PC-3 (cell line): ENCODE measurements around the gene SMIM7. TPM values are rescaled to one million over a fixed set of nuclear protein-coding genes. Genes with fewer than 3 reads are reported as not detected.

ENCODE experiments used
- ATAC-seq: fragments of 200-7000 bp; cut with Tn5 transposase; 2 replicates; pipeline ENCODE4 v1.9.1; 2020; ENCODE audit warnings: mild to moderate bottlenecking, moderate library complexity
- BruUV-seq: library from RNA; stranded (reverse); fragments of 400-500 nt; replicated peaks from 2 replicates; lab custom pipeline; 2021; lab: Mats Ljungman, UMichigan
- CTCF ChIA-PET: fragments of 300-600 bp; sonication (Branson Sonifier 250); formaldehyde crosslinking; loops from one replicate; lab custom pipeline; 2022; ENCODE audit warnings: antibody characterized with exemption; lab: Charles Lee
- POLR2A ChIA-PET: fragments of 300-600 bp; sonication (Branson Sonifier 250); formaldehyde crosslinking; loops from one replicate; lab custom pipeline; 2022; ENCODE audit warnings: antibody characterized with exemption; ENCODE audit not compliant: unreplicated experiment; lab: Charles Lee
- DNase-seq: peaks from one replicate; pipeline ENCODE4 v3.0.0-alpha.2; 2015
- H2AFZ ChIP-seq: fragments of 300-600 bp; sonication (generic); 2 replicates; pipeline ENCODE4 v1.6.0; 2016; ENCODE audit warnings: antibody characterized with exemption, low read length
- H3F3A ChIP-seq: fragments of 300-600 bp; sonication (generic); one replicate; pipeline ENCODE4 v1.6.0; 2017; ENCODE audit warnings: antibody characterized with exemption, low read length, control low read depth, mild to moderate bottlenecking; ENCODE audit not compliant: unreplicated experiment
- H3K27ac ChIP-seq: fragments of 300-600 bp; sonication (generic); 2 replicates; pipeline ENCODE4 v1.5.1; 2016; ENCODE audit warnings: mild to moderate bottlenecking, low read length
- H3K27me3 ChIP-seq: fragments of 300-600 bp; sonication (generic); 2 replicates; pipeline ENCODE4 v1.6.1; 2016; ENCODE audit warnings: low read length, mixed read lengths
- H3K36me3 ChIP-seq: fragments of 300-600 bp; sonication (generic); 2 replicates; pipeline ENCODE4 v1.6.1; 2016; ENCODE audit warnings: low read depth, mixed run types, low read length, mixed read lengths
- H3K4me1 ChIP-seq: fragments of 300-600 bp; sonication (generic); 2 replicates; pipeline ENCODE4 v1.5.1; 2016; ENCODE audit warnings: low read length; ENCODE audit not compliant: insufficient read depth
- H3K4me2 ChIP-seq: fragments of 300-600 bp; sonication (generic); 2 replicates; pipeline ENCODE4 v1.6.0; 2016; ENCODE audit warnings: low read length
- H3K4me3 ChIP-seq: fragments of 300-600 bp; sonication (generic); 2 replicates; pipeline ENCODE4 v1.5.1; 2016; ENCODE audit warnings: mild to moderate bottlenecking, low read length, mixed read lengths
- H3K79me2 ChIP-seq: fragments of 300-600 bp; sonication (generic); 2 replicates; pipeline ENCODE4 v1.6.1; 2017; ENCODE audit warnings: low read length, mixed read lengths
- H3K9ac ChIP-seq: fragments of 300-600 bp; sonication (generic); 2 replicates; pipeline ENCODE4 v1.6.0; 2016; ENCODE audit warnings: mild to moderate bottlenecking, low read length
- H3K9me2 ChIP-seq: fragments of 300-600 bp; sonication (generic); replicated peaks from 2 replicates; pipeline ENCODE4 v1.6.1; 2016; ENCODE audit warnings: mixed run types, low read length, mixed read lengths
- H3K9me3 ChIP-seq: fragments of 300-600 bp; sonication (generic); 2 replicates; pipeline ENCODE4 v1.6.1; 2016; ENCODE audit warnings: low read length, mixed read lengths
- H4K20me1 ChIP-seq: fragments of 300-600 bp; sonication (generic); 2 replicates; pipeline ENCODE4 v1.6.1; 2016; ENCODE audit warnings: low read length, mixed read lengths
- CTCF ChIP-seq: fragments of 300-600 bp; sonication (generic); conservative IDR thresholded peaks from 2 replicates; pipeline ENCODE4 v1.5.1; 2017; ENCODE audit warnings: antibody characterized with exemption, low read depth, mild to moderate bottlenecking, low read length
- EZH2 ChIP-seq: fragments of 300-600 bp; sonication (generic); IDR thresholded peaks from one replicate; pipeline ENCODE4 v1.6.1; 2017; ENCODE audit warnings: antibody characterized with exemption, mild to moderate bottlenecking, low read length; ENCODE audit not compliant: unreplicated experiment
- EZH2phosphoT487 ChIP-seq: fragments of 300-600 bp; sonication (generic); IDR thresholded peaks from 2 replicates; pipeline ENCODE4 v1.6.1; 2018; ENCODE audit warnings: mild to moderate bottlenecking, antibody characterized with exemption, low read length, borderline replicate concordance
- intact Hi-C: fragments of 100-400 bp; cut with micrococcal nuclease; formaldehyde crosslinking; loops from 2 replicates; pipeline ENCODE4 v1.9.0; 2023
- total RNA-seq: library from RNA; depleted of rRNA; stranded (reverse); fragments of >200 nt; gene quantifications from 2 replicates; pipeline ENCODE4 v1.2.3, GENCODE V29; 2014

SMIM7 gene
- total RNA-seq, 1 experiment from 2014 or later: 74.1 TPM

GRCh38 chr19:16620018-16620417, 39.9 kb downstream of the SMIM7 start:
- H2AFZ ChIP-seq: no peak overlapping the region
- H3K36me3 ChIP-seq: peaks cover 12% of the 10 kb centered on the region
- H3K9ac ChIP-seq: no peak overlapping the region
- no peak overlapping the region for H3K4me2 ChIP-seq
- no TSS peak for BruUV-seq
- H3K4me1 ChIP-seq: peaks cover 2% of the 10 kb centered on the region; the same call in 1 of the 2 replicates
- POLR2A ChIA-PET: no interaction called here
- peaks cover 99% of the 10 kb centered on the region for H4K20me1 ChIP-seq
- H3K79me2 ChIP-seq: peaks cover 100% of the 10 kb centered on the region
- no peaks in the 10 kb centered on the region for H3K27me3 ChIP-seq
- H3K4me3 ChIP-seq: no peak overlapping the region
- ATAC-seq (no peak), DNase-seq (no peak)
- TF ChIP-seq EZH2phosphoT487 (no peak), CTCF (no peak), EZH2 (no peak)
- H3K9me2 ChIP-seq: no peaks in the 10 kb centered on the region
- intact Hi-C loops: no loop called here
- CTCF ChIA-PET: no interaction called here
- H3K9me3 ChIP-seq: no peaks in the 10 kb centered on the region
- H3K27ac ChIP-seq: no peak overlapping the region
- no peaks in the 10 kb centered on the region for H3F3A ChIP-seq

- peaks cover 99% of the 10 kb centered on the region for H4K20me1 ChIP-seq
Measured at GRCh38 chr19:16619457-16619856, 40.5 kb downstream of the SMIM7 start.

More at GRCh38 chr19:16619457-16619856, 40.5 kb downstream of the SMIM7 start:
- ChIA-PET CTCF (no interaction called here), POLR2A (interaction anchor here (0.9 kb wide), 1 partner anchor 163 kb away, joined by 3 read pairs; no protein-coding TSS in a partner anchor)
- H3K9me2 ChIP-seq: no peaks in the 10 kb centered on the region
- peaks cover 6% of the 10 kb centered on the region; the same call in 1 of the 2 replicates for H3K4me1 ChIP-seq
- H3K36me3 ChIP-seq: peaks cover 6% of the 10 kb centered on the region; the same call in 1 of the 2 replicates
- intact Hi-C loops: no loop called here
- H3K4me3 ChIP-seq: no peak overlapping the region
- H2AFZ ChIP-seq: no peak overlapping the region
- DNase-seq: no peak
- TF ChIP-seq EZH2: no peak
- TF ChIP-seq CTCF: no peak
- TF ChIP-seq EZH2phosphoT487: no peak
- BruUV-seq: no TSS peak
- ATAC-seq: no peak
- no peaks in the 10 kb centered on the region for H3K27me3 ChIP-seq
- H3K27ac ChIP-seq: no peak overlapping the region
- no peaks in the 10 kb centered on the region for H3K9me3 ChIP-seq
- peaks cover 100% of the 10 kb centered on the region for H3K79me2 ChIP-seq
- no peak overlapping the region for H3K4me2 ChIP-seq
- H3K9ac ChIP-seq: no peak overlapping the region
- no peaks in the 10 kb centered on the region for H3F3A ChIP-seq
